Lower lobe of right lung (tissue), 2 donors: Measurements from ENCODE around the gene SSTR3. TPM values are rescaled to one million over a fixed set of nuclear protein-coding genes. Genes with fewer than 3 reads are reported as not detected.
A peak's percentile ranks its signal among the peaks of the same experiment; 100 is the strongest.
"Not testable (repeated sequence)": the region's sequence is repeated elsewhere in the genome, so short reads cannot be mapped to it uniquely, and the experiment has no call there.

Source experiments
- ATAC-seq, 2 donors: fragments of 200-7000 bp; cut with Tn5 transposase; one replicate each; pipeline ENCODE4 v1.9.1; 2020 to 2022; ENCODE audit warnings: mild to moderate bottlenecking in 2 of 2, moderate library complexity in 2 of 2
- DNase-seq: peaks from one replicate; pipeline ENCODE4 v3.0.0-alpha.2; 2020
- H3K27ac ChIP-seq: fragments of 200-600 bp; one replicate; pipeline ENCODE4 v1.8.0; 2022
- H3K27me3 ChIP-seq: fragments of 200-600 bp; one replicate; pipeline ENCODE4 v1.8.0; 2022; ENCODE audit warnings: low read depth
- H3K36me3 ChIP-seq: fragments of 200-600 bp; one replicate; pipeline ENCODE4 v1.8.0; 2022; ENCODE audit warnings: mild to moderate bottlenecking
- H3K4me1 ChIP-seq: fragments of 200-600 bp; one replicate; pipeline ENCODE4 v1.8.0; 2022
- H3K4me3 ChIP-seq: fragments of 200-600 bp; one replicate; pipeline ENCODE4 v1.8.0; 2022; ENCODE audit warnings: mild to moderate bottlenecking
- H3K9me3 ChIP-seq: fragments of 200-600 bp; one replicate; pipeline ENCODE4 v1.8.0; 2022
- CTCF ChIP-seq: fragments of 200-600 bp; IDR thresholded peaks from one replicate; pipeline ENCODE4 v1.8.0; 2022; ENCODE audit warnings: antibody characterized with exemption, mild to moderate bottlenecking
- intact Hi-C: fragments of 100-400 bp; cut with DNase I; formaldehyde crosslinking; loops from one replicate; pipeline ENCODE4 v1.11.0; 2022
- total RNA-seq: library from RNA; stranded (reverse); fragmentation: NEBNext Ultra II Directional; extraction: Animal tissue kit (Norgen Biotek cat#: 25700); gene quantifications from one replicate; pipeline ENCODE4 v1.2.1, GENCODE V29; 2021
- donor health status: DM: no; HTN: yes; CAD: no; lungs with severe emphysema.

The SSTR3 gene
- total RNA-seq, 1 donor from 2014 or later = not detected

GRCh38 chr22:37237371-37238268 lies 25.3 kb upstream of the SSTR3 start:
- Histone ChIP-seq H3K36me3 (peaks cover 11% of the 10 kb centered on the region), H3K9me3 (no peaks in the 10 kb centered on the region), H3K27ac (no peak overlapping the region), H3K4me1 (peaks cover 16% of the 10 kb centered on the region), H3K27me3 (peaks cover 40% of the 10 kb centered on the region), H3K4me3 (no peak overlapping the region)
- ATAC-seq = no peak
- intact Hi-C loops = no loop called here
- no peak for TF ChIP-seq CTCF
- peak; percentile 31 for DNase-seq

- Histone ChIP-seq H3K27ac (no peak overlapping the region), H3K9me3 (no peaks in the 10 kb centered on the region), H3K27me3 (peaks cover 33% of the 10 kb centered on the region), H3K4me3 (no peak overlapping the region), H3K4me1 (peaks cover 10% of the 10 kb centered on the region), H3K36me3 (peaks cover 20% of the 10 kb centered on the region)
- ATAC-seq (no peak), DNase-seq (peak; percentile 45)
- intact Hi-C loops = no loop called here
- TF ChIP-seq CTCF = no peak
Measured at GRCh38 chr22:37235897-37236607, 23.8 kb upstream of the SSTR3 start.

GRCh38 chr22:37234736-37235711 lies 22.7 kb upstream of the SSTR3 start:
- Histone ChIP-seq H3K4me1 (peaks cover 20% of the 10 kb centered on the region), H3K36me3 (peaks cover 11% of the 10 kb centered on the region), H3K27me3 (peaks cover 23% of the 10 kb centered on the region), H3K4me3 (no peak overlapping the region), H3K27ac (no peak overlapping the region), H3K9me3 (no peaks in the 10 kb centered on the region)
- ATAC-seq = no peak
- TF ChIP-seq CTCF = no peak
- intact Hi-C loops = no loop called here
- DNase-seq = peak; percentile 29

GRCh38 chr22:37233751-37234631 lies 21.7 kb upstream of the SSTR3 start:
- DNase-seq (peak; percentile 22), ATAC-seq (no peak)
- Histone ChIP-seq H3K4me1 (peaks cover 30% of the 10 kb centered on the region), H3K27ac (no peak overlapping the region), H3K9me3 (no peaks in the 10 kb centered on the region), H3K36me3 (peaks cover 11% of the 10 kb centered on the region), H3K4me3 (no peak overlapping the region), H3K27me3 (peaks cover 19% of the 10 kb centered on the region)
- intact Hi-C loops = no loop called here
- no peak for TF ChIP-seq CTCF

- ATAC-seq, H3K27ac ChIP-seq, H3K9me3 ChIP-seq, intact Hi-C loops, H3K4me3 ChIP-seq: not testable (repeated sequence)
- Histone ChIP-seq H3K36me3 (peaks cover 11% of the 10 kb centered on the region), H3K27me3 (peaks cover 13% of the 10 kb centered on the region), H3K4me1 (peaks cover 37% of the 10 kb centered on the region)
- DNase-seq = peak; percentile 16
Measured at GRCh38 chr22:37233371-37233750, 21.1 kb upstream of the SSTR3 start.
